GM12801 (cell line): Measurements from ENCODE around the gene ADAMTS9.

Source experiments
- TF ChIP-seq, protein P1 (sequence below): IDR thresholded peaks from one replicate; pipeline ENCODE4 v1.5.1; 2011; ENCODE audit warnings: control low read depth; ENCODE audit not compliant: insufficient read length; ENCODE audit errors: extremely low read depth

The ADAMTS9 gene

DNA sequence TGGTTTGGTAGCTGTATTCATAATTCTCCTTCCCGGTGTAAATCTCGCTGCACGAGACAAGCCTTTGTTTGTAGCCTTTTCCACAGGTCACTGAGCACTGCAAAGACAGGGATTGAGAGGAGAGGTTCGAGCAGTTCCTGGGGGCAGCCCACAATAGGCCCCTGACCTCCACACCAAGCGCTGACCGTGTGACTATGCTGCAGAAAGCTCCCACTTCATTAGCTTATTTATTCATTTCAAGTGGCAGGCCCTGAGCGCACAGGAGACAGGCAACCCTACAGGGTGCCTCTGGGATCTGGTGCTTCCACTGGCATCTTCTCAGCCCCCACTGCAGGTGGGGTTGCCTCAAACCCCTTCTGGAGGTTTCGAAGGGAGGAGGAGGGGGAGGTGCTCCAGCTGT lies 140.9 kb downstream of the ADAMTS9 start:
- TF ChIP-seq, protein P1, sequence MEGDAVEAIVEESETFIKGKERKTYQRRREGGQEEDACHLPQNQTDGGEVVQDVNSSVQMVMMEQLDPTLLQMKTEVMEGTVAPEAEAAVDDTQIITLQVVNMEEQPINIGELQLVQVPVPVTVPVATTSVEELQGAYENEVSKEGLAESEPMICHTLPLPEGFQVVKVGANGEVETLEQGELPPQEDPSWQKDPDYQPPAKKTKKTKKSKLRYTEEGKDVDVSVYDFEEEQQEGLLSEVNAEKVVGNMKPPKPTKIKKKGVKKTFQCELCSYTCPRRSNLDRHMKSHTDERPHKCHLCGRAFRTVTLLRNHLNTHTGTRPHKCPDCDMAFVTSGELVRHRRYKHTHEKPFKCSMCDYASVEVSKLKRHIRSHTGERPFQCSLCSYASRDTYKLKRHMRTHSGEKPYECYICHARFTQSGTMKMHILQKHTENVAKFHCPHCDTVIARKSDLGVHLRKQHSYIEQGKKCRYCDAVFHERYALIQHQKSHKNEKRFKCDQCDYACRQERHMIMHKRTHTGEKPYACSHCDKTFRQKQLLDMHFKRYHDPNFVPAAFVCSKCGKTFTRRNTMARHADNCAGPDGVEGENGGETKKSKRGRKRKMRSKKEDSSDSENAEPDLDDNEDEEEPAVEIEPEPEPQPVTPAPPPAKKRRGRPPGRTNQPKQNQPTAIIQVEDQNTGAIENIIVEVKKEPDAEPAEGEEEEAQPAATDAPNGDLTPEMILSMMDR: no peak

DNA sequence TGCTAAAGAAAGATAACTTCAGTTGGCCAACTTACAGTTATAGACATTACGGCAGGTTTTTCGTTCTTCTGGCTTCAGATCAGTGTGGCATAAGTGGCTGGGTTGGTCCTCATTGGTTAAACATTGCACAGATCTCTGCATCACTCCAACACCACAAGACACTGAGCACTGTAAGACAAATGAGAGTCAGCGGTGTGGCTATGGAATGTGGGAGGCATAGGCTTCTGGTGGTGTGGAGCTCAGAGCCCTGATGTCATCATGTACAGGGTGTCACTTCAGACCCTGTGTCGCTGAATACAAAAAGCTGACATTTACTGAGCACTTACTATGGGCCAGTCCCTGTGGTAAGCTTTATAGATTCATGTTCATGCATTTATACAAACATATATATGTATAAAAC lies 146.0 kb downstream of the ADAMTS9 start:
- TF ChIP-seq, protein P1: no peak

DNA sequence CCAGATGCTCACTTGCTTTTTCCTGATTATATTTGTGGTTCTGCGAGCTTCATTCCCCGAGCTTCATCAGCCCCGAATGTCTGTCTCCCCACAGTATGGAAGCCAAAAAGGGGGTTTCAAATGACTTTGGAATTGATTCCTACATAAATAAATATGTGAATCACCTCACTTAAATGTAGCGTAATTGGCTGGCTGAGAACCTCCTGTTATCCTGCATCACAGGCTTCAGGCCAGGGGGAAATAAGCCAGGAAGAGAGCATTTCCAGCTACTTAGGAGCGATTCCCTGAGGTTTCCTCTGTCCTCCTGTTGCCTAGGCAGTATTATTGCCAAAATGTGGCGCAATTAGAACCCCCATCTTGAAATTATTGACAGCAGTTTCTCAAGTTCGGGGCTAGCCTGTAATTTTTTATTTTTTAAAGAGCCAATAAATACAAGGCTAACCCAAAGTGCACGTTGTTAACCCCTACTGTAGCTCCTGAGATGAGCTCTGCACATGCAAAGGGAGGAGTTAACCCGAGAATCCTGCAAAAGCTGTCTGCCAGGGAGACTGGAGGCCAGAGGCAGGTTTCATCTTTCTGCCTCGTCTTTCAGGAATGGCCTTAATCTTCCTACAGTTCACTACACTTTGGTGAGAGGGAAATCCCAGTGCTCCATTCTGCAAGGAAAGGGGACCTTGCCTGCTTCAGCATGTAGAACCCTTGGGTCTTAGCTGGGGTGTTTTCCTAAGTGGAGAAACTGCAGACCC lies 148.2 kb downstream of the ADAMTS9 start:
- TF ChIP-seq, protein P1: no peak

DNA sequence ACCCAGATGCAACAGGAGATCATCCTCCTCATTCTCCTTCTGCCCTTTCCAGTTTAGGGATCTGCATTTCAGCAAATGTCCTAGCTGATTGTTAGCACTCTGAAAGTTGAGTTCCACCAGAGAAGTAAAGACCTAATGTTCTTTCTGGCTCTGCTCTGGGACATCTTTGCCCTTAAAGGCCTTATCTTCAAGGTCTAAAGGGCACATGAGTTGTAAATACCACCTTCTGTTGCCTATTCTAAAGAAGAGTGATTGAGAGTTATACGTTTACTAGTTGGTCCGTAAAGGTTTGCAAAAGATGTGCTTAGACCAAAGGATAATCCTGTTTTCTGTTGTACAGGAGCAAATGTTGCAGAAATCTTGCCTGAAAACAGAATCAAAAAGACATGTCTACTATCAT lies 151.6 kb downstream of the ADAMTS9 start:
- TF ChIP-seq, protein P1: no peak

DNA sequence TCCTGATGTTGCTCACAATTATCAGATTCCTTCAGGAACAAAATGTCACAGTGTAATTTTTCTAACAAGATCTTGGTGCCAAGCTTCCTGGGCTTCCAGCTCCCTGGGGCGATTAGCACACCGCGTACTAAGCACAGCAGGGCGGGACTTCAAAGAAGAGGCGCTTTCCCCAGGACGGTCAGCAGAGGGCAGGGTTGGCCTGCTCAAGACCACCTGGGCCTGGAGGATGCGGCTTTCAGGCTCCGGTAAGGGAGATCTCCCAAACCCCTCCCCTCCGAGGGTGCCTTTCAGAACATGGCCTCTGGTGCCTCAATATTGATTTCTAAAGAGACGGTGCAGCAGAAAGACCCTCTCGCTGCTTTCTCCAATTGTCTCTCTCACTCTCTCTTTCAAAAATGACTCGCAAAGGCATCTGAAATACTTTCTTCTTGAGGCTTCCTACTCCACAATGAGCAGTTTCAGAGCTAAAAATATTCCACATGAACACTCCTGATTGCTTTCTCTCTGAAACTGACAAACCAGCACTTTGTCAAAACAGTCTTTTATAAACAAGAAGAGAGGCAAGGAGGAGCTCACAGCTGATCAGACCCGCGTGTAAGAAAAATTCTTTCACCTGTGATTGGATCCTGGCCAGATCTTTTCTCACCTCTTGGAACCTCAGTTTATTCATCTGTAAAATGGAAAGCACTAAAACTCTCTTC lies 154.0 kb downstream of the ADAMTS9 start:
- TF ChIP-seq, protein P1: no peak

DNA sequence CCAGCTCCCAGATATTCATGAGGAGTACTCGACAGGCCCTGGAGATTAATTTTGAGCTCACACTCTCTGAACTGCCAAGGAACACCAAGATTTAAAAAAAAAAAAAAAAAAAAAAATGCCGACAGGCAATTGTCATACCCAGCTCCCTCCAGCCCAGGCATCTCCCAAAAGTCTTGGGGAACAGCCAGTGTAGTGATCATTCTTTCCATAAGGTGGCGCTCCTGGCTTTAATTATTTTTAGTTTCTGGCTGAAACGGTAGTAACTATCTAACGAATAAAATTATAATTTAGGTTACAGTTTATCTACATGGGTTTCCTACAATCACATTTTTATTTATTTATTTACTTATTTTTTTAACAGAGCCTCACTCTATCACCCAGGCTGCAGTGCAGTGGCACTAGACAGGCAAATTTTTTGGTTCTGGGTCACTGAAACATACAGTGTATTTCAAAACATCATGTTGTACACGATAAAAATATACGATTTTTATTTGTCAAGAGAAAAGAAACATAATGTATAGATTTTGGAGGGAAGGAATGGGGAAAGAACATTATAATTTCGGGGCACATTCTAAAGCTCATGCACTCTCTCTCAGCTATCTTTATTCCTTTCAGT lies 157.3 kb downstream of the ADAMTS9 start:
- TF ChIP-seq, protein P1: no peak

DNA sequence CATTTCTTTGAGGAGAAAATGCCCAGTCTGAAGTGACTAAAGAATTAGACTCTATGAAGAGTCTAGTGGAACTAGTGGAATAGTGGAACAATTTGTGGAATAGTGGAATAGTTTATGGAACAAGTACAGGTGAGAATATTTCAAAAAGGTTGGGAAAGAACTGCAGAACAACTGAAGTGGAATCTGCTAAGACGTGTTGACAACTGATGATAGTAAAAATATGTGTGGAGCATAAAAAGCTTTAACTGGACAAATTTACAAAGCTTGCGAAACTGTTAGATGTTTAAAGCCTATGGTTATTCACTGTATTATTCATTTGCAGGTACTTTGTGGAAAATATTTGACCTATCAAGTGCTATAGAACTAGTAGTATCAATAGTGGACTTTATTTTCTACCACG lies 164.5 kb downstream of the ADAMTS9 start:
- TF ChIP-seq, protein P1: no peak
